GM21367 (cell line): ENCODE measurements around the gene QSOX2.

Experiments
- ATAC-seq: cut with Tn5 transposase; IDR thresholded peaks from one replicate; pipeline ENCODE4 v1.9.1; 2021; ENCODE audit not compliant: unreplicated experiment

The QSOX2 gene

GRCh38 chr9:136252846-136253245 lies 7.2 kb upstream of the QSOX2 start:
- ATAC-seq, result no peak

GRCh38 chr9:136252281-136252680 lies 6.7 kb upstream of the QSOX2 start:
- no peak for ATAC-seq

- no peak for ATAC-seq
Measured at GRCh38 chr9:136251264-136252115, 5.9 kb upstream of the QSOX2 start.

- ATAC-seq, result no peak
Measured at GRCh38 chr9:136250676-136251075, 5.1 kb upstream of the QSOX2 start.

- ATAC-seq, result no peak
Measured at GRCh38 chr9:136249877-136250559, 4.4 kb upstream of the QSOX2 start.

GRCh38 chr9:136248951-136249876 lies 3.6 kb upstream of the QSOX2 start:
- ATAC-seq, result no peak

GRCh38 chr9:136247947-136248637 lies 2.5 kb upstream of the QSOX2 start:
- no peak for ATAC-seq

- ATAC-seq, result no peak
Measured at GRCh38 chr9:136247551-136247916, 1.9 kb upstream of the QSOX2 start.

GRCh38 chr9:136246849-136247550 lies 1.4 kb upstream of the QSOX2 start:
- no peak for ATAC-seq

GRCh38 chr9:136244969-136245218 lies 718 bp downstream of the QSOX2 start:
- ATAC-seq, result no peak

- ATAC-seq, result no peak
Measured at GRCh38 chr9:136244122-136244968, 1.3 kb downstream of the QSOX2 start.

GRCh38 chr9:136243631-136244030 lies 2.0 kb downstream of the QSOX2 start:
- no peak for ATAC-seq

- ATAC-seq, result no peak
Measured at GRCh38 chr9:136242918-136243525, 2.6 kb downstream of the QSOX2 start.

- ATAC-seq, result no peak
Measured at GRCh38 chr9:136242248-136242647, 3.4 kb downstream of the QSOX2 start.

GRCh38 chr9:136241542-136241941 lies 4.1 kb downstream of the QSOX2 start:
- no peak for ATAC-seq

- ATAC-seq, result no peak
Measured at GRCh38 chr9:136240941-136241340, 4.7 kb downstream of the QSOX2 start.

GRCh38 chr9:136239983-136240330 lies 5.7 kb downstream of the QSOX2 start:
- ATAC-seq, result no peak

GRCh38 chr9:136239135-136239982 lies 6.3 kb downstream of the QSOX2 start:
- ATAC-seq, result no peak
